ENCODE data around the gene LENG9. TPM values are rescaled to one million over a fixed set of nuclear protein-coding genes. Genes with fewer than 3 reads are reported as not detected.

The LENG9 gene
- total RNA-seq, 1 donor from 2014 or later, result 10.3 TPM

- TF ChIP-seq, protein P1, sequence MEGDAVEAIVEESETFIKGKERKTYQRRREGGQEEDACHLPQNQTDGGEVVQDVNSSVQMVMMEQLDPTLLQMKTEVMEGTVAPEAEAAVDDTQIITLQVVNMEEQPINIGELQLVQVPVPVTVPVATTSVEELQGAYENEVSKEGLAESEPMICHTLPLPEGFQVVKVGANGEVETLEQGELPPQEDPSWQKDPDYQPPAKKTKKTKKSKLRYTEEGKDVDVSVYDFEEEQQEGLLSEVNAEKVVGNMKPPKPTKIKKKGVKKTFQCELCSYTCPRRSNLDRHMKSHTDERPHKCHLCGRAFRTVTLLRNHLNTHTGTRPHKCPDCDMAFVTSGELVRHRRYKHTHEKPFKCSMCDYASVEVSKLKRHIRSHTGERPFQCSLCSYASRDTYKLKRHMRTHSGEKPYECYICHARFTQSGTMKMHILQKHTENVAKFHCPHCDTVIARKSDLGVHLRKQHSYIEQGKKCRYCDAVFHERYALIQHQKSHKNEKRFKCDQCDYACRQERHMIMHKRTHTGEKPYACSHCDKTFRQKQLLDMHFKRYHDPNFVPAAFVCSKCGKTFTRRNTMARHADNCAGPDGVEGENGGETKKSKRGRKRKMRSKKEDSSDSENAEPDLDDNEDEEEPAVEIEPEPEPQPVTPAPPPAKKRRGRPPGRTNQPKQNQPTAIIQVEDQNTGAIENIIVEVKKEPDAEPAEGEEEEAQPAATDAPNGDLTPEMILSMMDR (IDR thresholded peaks at IDR 0.05), result no peak
- TF ChIP-seq POLR2AphosphoS5 (IDR thresholded peaks at IDR 0.05; ENCODE audit: insufficient read depth in 1 of 2, low read depth in 1 of 2) (no peak), POLR2A (IDR thresholded peaks at IDR 0.05) (no peak)
- no peak for DNase-seq (ENCODE audit: extremely low spot score in 2 of 2)
- Histone ChIP-seq H3K36me3 (no peaks in the 10 kb centered on the region), H3K27ac (no peak overlapping the region), H3K27me3 (peaks cover 7% of the 10 kb centered on the region), H3K9me3 (no peaks in the 10 kb centered on the region), H3K4me1 (peaks cover 44% of the 10 kb centered on the region), H3K4me3 (no peak overlapping the region)
- intact Hi-C loops (cut with DNase I), result no loop called here
Measured at GRCh38 chr19:54433697-54434096, 29.9 kb downstream of the LENG9 start.

- DNase-seq (ENCODE audit: extremely low spot score in 2 of 2), result no peak
- intact Hi-C loops (cut with DNase I), result no loop called here
- Histone ChIP-seq H3K9me3 (no peaks in the 10 kb centered on the region), H3K27ac (no peak overlapping the region), H3K4me3 (no peak overlapping the region), H3K4me1 (peaks cover 44% of the 10 kb centered on the region), H3K36me3 (no peaks in the 10 kb centered on the region), H3K27me3 (peaks cover 10% of the 10 kb centered on the region)
- no peak for TF ChIP-seq POLR2A (IDR thresholded peaks at IDR 0.05)
- TF ChIP-seq, protein P1 (IDR thresholded peaks at IDR 0.05), result no peak
- TF ChIP-seq POLR2AphosphoS5 (IDR thresholded peaks at IDR 0.05; ENCODE audit: insufficient read depth in 1 of 2, low read depth in 1 of 2), result no peak
Measured at GRCh38 chr19:54432144-54432738, 31.3 kb downstream of the LENG9 start.

- Histone ChIP-seq H3K4me3 (peak overlapping the region; percentile 28 to 40), H3K9me3 (no peaks in the 10 kb centered on the region), H3K36me3 (no peaks in the 10 kb centered on the region), H3K4me1 (peaks cover 41% of the 10 kb centered on the region), H3K27me3 (peaks cover 10% of the 10 kb centered on the region), H3K27ac (no peak overlapping the region)
- DNase-seq (ENCODE audit: extremely low spot score in 2 of 2), result no peak
- TF ChIP-seq, protein P1 (IDR thresholded peaks at IDR 0.05), result no peak
- TF ChIP-seq POLR2A (IDR thresholded peaks at IDR 0.05) (no peak), POLR2AphosphoS5 (IDR thresholded peaks at IDR 0.05; ENCODE audit: insufficient read depth in 1 of 2, low read depth in 1 of 2) (no peak)
- intact Hi-C loops (cut with DNase I), result no loop called here
Measured at GRCh38 chr19:54431255-54431838, 32.2 kb downstream of the LENG9 start.

- H3K27me3 ChIP-seq, result peaks cover 10% of the 10 kb centered on the region
- DNase-seq (ENCODE audit: extremely low spot score in 2 of 2), result no peak
- no peak overlapping the region for H3K27ac ChIP-seq
- H3K36me3 ChIP-seq, result no peaks in the 10 kb centered on the region
- no peaks in the 10 kb centered on the region for H3K9me3 ChIP-seq
- peaks cover 33% of the 10 kb centered on the region for H3K4me1 ChIP-seq
- intact Hi-C loops (cut with DNase I), result no loop called here
- peak overlapping the region; percentile 28 to 40 for H3K4me3 ChIP-seq
- TF ChIP-seq POLR2AphosphoS5 (IDR thresholded peaks at IDR 0.05; ENCODE audit: insufficient read depth in 1 of 2, low read depth in 1 of 2), result no peak
- TF ChIP-seq, protein P1 (IDR thresholded peaks at IDR 0.05), result peak in 1 of 3 experiments; percentile 10
Measured at GRCh38 chr19:54430306-54431254, 33.0 kb downstream of the LENG9 start.
